Measurements from ENCODE around the gene C2orf42. TPM values are rescaled to one million over a fixed set of nuclear protein-coding genes. Genes with fewer than 3 reads are reported as not detected.
A peak's percentile ranks its signal among the peaks of the same experiment; 100 is the strongest.
"Not testable (repeated sequence)": the region's sequence is repeated elsewhere in the genome, so short reads cannot be mapped to it uniquely, and the experiment has no call there.

The C2orf42 gene
- total RNA-seq: 13.2 and 23.6 TPM in 2 replicates
- 15.6 TPM for polyA plus RNA-seq (2012)

- peak; percentile 98 for DNase-seq (ENCODE audit: low read depth)
These were observed at the start of gene C2orf42 for GRCh38 chr2:70190418-70191243. C2orf42 (minus strand) TSS chr2:70191019; CDS start chr2:70181985, 9,034 bp downstream.

GRCh38 chr2:70240599-70240998, 49.8 kb upstream of the C2orf42 start:
- no peak for DNase-seq (ENCODE audit: low read depth)

GRCh38 chr2:70233926-70234325, 43.1 kb upstream of the C2orf42 start:
- DNase-seq (ENCODE audit: low read depth): no peak

GRCh38 chr2:70226781-70227180, 36.0 kb upstream of the C2orf42 start:
- DNase-seq (ENCODE audit: low read depth): no peak

GRCh38 chr2:70223305-70223704, 32.5 kb upstream of the C2orf42 start:
- not testable (repeated sequence) for DNase-seq (ENCODE audit: low read depth)

GRCh38 chr2:70214953-70215549, 24.2 kb upstream of the C2orf42 start:
- DNase-seq (ENCODE audit: low read depth): no peak

- no peak for DNase-seq (ENCODE audit: low read depth)
These were observed 23.5 kb upstream of the C2orf42 start for GRCh38 chr2:70214365-70214764.

- no peak for DNase-seq (ENCODE audit: low read depth)
These were observed 21.6 kb upstream of the C2orf42 start for GRCh38 chr2:70212298-70212932.

- no peak for DNase-seq (ENCODE audit: low read depth)
These were observed 20.8 kb upstream of the C2orf42 start for GRCh38 chr2:70211595-70211994.

- no peak for DNase-seq (ENCODE audit: low read depth)
These were observed 13.6 kb upstream of the C2orf42 start for GRCh38 chr2:70204452-70204851.

GRCh38 chr2:70203086-70203485, 12.3 kb upstream of the C2orf42 start:
- DNase-seq (ENCODE audit: low read depth): no peak

GRCh38 chr2:70202236-70202806, 11.5 kb upstream of the C2orf42 start:
- DNase-seq (ENCODE audit: low read depth): no peak

- no peak for DNase-seq (ENCODE audit: low read depth)
These were observed 11.0 kb upstream of the C2orf42 start for GRCh38 chr2:70201831-70202230.

GRCh38 chr2:70201225-70201768, 10.5 kb upstream of the C2orf42 start:
- DNase-seq (ENCODE audit: low read depth): no peak

- no peak for DNase-seq (ENCODE audit: low read depth)
These were observed 8.6 kb upstream of the C2orf42 start for GRCh38 chr2:70199320-70199864.

GRCh38 chr2:70192516-70192915, 1.7 kb upstream of the C2orf42 start:
- DNase-seq (ENCODE audit: low read depth): no peak

- DNase-seq (ENCODE audit: low read depth): no peak
These were observed 471 bp upstream of the C2orf42 start for GRCh38 chr2:70191244-70191735.

GRCh38 chr2:70188460-70188859, 2.4 kb downstream of the C2orf42 start:
- no peak for DNase-seq (ENCODE audit: low read depth)

GRCh38 chr2:70187170-70187569, 3.6 kb downstream of the C2orf42 start:
- DNase-seq (ENCODE audit: low read depth): not testable (repeated sequence)

- no peak for DNase-seq (ENCODE audit: low read depth)
These were observed 8.1 kb downstream of the C2orf42 start for GRCh38 chr2:70182689-70183088.

GRCh38 chr2:70181363-70181956, 9.4 kb downstream of the C2orf42 start:
- DNase-seq (ENCODE audit: low read depth): no peak
